ENCODE measurements around the gene LYSMD2. TPM values are rescaled to one million over a fixed set of nuclear protein-coding genes. Genes with fewer than 3 reads are reported as not detected.

Gene LYSMD2
- total RNA-seq, 1 experiment from 2014 or later = 6.0 TPM

DNA sequence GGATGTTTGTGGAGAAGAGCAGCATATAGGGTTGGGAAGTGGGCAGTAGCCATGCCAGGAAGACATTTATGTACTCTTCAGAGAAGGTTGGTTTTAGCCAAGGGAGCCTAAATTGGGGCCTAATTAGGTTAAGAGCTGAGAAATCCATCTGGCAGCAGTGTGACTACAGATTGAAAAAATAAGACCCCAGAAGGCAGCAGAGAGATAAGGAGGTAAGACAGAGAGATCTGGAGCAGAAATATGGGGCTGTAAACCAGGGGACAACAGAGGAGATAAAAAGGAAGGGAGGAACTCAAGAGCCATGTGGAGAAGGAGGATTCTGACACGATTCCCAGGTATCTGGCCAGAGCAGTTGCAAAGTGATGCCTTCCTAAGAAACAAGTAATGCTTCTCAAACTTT, 23.3 kb downstream of the LYSMD2 start:
- H3K79me2 ChIP-seq (ENCODE audit: low read length) = no peaks in the 10 kb centered on the region
- H2AFZ ChIP-seq (ENCODE audit: low read length) = no peak overlapping the region
- ChIA-PET CTCF (no interaction called here), POLR2A (ENCODE audit: unreplicated experiment) (no interaction called here)
- ATAC-seq = no peak
- no peak overlapping the region for H3K9ac ChIP-seq (ENCODE audit: low read length)
- H4K20me1 ChIP-seq (ENCODE audit: low read length) = no peaks in the 10 kb centered on the region
- no peaks in the 10 kb centered on the region for H3K9me2 ChIP-seq (replicated peaks; ENCODE audit: low read length)
- no peaks in the 10 kb centered on the region for H3K9me3 ChIP-seq (ENCODE audit: low read length)
- no peak overlapping the region for H3K27ac ChIP-seq (ENCODE audit: low read length)
- intact Hi-C loops (cut with micrococcal nuclease) = no loop called here
- no peak for TF ChIP-seq EZH2 (IDR thresholded peaks at IDR 0.05; ENCODE audit: low read length, unreplicated experiment)
- H3F3A ChIP-seq (ENCODE audit: low read length, unreplicated experiment) = no peaks in the 10 kb centered on the region
- H3K27me3 ChIP-seq (ENCODE audit: low read length) = no peaks in the 10 kb centered on the region
- no peaks in the 10 kb centered on the region for H3K4me1 ChIP-seq (ENCODE audit: insufficient read depth, low read length)
- H3K4me3 ChIP-seq (ENCODE audit: low read length) = no peak overlapping the region
- DNase-seq = no peak
- H3K36me3 ChIP-seq (ENCODE audit: low read depth, low read length) = no peaks in the 10 kb centered on the region
- no TSS peak for BruUV-seq (replicated peaks)
- no peak overlapping the region for H3K4me2 ChIP-seq (ENCODE audit: low read length)

DNA sequence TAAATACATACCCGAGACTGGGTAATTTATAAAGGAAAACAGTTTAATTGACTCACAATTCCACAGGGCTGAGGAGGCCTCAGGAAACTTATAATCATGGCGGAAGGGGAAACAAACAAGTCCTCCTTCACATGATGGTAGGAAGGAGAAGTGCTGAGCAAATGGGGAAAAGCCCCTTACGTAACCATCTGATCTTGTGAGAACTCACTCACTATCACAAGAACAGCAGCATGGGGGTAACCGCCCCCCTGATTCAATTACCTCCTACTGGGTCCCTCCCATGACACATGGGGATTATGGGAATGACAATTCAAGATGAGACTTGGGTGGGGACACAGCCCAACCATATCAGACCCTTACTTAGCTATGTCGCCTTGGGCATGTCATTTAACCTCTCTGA, 28.4 kb downstream of the LYSMD2 start:
- BruUV-seq (replicated peaks) = no TSS peak
- H3K4me3 ChIP-seq (ENCODE audit: low read length) = no peak overlapping the region
- CTCF ChIA-PET = no interaction called here

DNA sequence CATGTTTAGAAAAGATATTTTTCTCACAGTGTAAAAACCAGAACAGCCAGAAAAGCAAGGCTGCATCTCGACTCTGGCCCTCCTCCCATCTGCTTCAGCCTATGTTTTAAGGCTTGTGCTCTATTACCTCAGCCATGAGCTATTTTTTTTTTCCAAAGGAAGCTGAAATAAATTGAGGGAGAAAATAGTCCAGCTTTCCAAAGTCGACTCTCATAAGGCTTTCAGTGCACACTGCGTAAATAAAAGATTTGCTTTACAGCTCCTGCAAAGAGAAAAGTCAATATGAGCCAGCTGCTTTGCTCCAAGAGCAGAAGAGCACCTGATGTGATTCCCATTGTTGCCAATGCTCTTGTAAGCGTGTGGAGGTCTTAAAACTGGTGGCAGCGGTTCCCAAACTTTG, 29.4 kb downstream of the LYSMD2 start:
- no peak overlapping the region for H3K27ac ChIP-seq (ENCODE audit: low read length)
- TF ChIP-seq EZH2 (IDR thresholded peaks at IDR 0.05; ENCODE audit: low read length, unreplicated experiment) (no peak), EZH2phosphoT487 (IDR thresholded peaks at IDR 0.05; ENCODE audit: borderline replicate concordance, low read length) (no peak)
- TF ChIP-seq, protein P1, sequence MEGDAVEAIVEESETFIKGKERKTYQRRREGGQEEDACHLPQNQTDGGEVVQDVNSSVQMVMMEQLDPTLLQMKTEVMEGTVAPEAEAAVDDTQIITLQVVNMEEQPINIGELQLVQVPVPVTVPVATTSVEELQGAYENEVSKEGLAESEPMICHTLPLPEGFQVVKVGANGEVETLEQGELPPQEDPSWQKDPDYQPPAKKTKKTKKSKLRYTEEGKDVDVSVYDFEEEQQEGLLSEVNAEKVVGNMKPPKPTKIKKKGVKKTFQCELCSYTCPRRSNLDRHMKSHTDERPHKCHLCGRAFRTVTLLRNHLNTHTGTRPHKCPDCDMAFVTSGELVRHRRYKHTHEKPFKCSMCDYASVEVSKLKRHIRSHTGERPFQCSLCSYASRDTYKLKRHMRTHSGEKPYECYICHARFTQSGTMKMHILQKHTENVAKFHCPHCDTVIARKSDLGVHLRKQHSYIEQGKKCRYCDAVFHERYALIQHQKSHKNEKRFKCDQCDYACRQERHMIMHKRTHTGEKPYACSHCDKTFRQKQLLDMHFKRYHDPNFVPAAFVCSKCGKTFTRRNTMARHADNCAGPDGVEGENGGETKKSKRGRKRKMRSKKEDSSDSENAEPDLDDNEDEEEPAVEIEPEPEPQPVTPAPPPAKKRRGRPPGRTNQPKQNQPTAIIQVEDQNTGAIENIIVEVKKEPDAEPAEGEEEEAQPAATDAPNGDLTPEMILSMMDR (conservative IDR thresholded peaks at IDR 0.05; ENCODE audit: low read depth, low read length) = no peak
- H3K79me2 ChIP-seq (ENCODE audit: low read length) = no peaks in the 10 kb centered on the region
- DNase-seq (no peak), ATAC-seq (no peak)
- intact Hi-C loops (cut with micrococcal nuclease) = no loop called here
- ChIA-PET POLR2A (ENCODE audit: unreplicated experiment) (interaction anchor here (0.6 kb wide), 1 partner anchor 31 kb away, joined by 4 read pairs; no protein-coding TSS in a partner anchor), CTCF (interaction anchor here (0.7 kb wide), 1 partner anchor 39 kb away, joined by 3 read pairs; no protein-coding TSS in a partner anchor)
- no peaks in the 10 kb centered on the region for H4K20me1 ChIP-seq (ENCODE audit: low read length)
- H2AFZ ChIP-seq (ENCODE audit: low read length) = no peak overlapping the region
- no TSS peak for BruUV-seq (replicated peaks)
- H3K4me1 ChIP-seq (ENCODE audit: insufficient read depth, low read length) = no peaks in the 10 kb centered on the region
- H3K4me3 ChIP-seq (ENCODE audit: low read length) = no peak overlapping the region
- no peaks in the 10 kb centered on the region for H3K36me3 ChIP-seq (ENCODE audit: low read depth, low read length)
- H3K9me3 ChIP-seq (ENCODE audit: low read length) = no peaks in the 10 kb centered on the region
- no peaks in the 10 kb centered on the region for H3K9me2 ChIP-seq (replicated peaks; ENCODE audit: low read length)
- H3K9ac ChIP-seq (ENCODE audit: low read length) = no peak overlapping the region
- H3K4me2 ChIP-seq (ENCODE audit: low read length) = no peak overlapping the region
- H3K27me3 ChIP-seq (ENCODE audit: low read length) = peaks cover under 1% of the 10 kb centered on the region; the same call in 1 of the 2 replicates
- no peaks in the 10 kb centered on the region for H3F3A ChIP-seq (ENCODE audit: low read length, unreplicated experiment)

More for the DNA sequence above, 28.4 kb downstream of the LYSMD2 start:
- Histone ChIP-seq H3F3A (ENCODE audit: low read length, unreplicated experiment) (no peaks in the 10 kb centered on the region), H3K27ac (ENCODE audit: low read length) (no peak overlapping the region), H3K9ac (ENCODE audit: low read length) (no peak overlapping the region), H3K36me3 (ENCODE audit: low read depth, low read length) (no peaks in the 10 kb centered on the region), H3K9me2 (replicated peaks; ENCODE audit: low read length) (no peaks in the 10 kb centered on the region), H3K27me3 (ENCODE audit: low read length) (no peaks in the 10 kb centered on the region), H2AFZ (ENCODE audit: low read length) (no peak overlapping the region), H3K4me1 (ENCODE audit: insufficient read depth, low read length) (no peaks in the 10 kb centered on the region), H4K20me1 (ENCODE audit: low read length) (no peaks in the 10 kb centered on the region), H3K4me2 (ENCODE audit: low read length) (no peak overlapping the region), H3K9me3 (ENCODE audit: low read length) (no peaks in the 10 kb centered on the region), H3K79me2 (ENCODE audit: low read length) (no peaks in the 10 kb centered on the region)
- TF ChIP-seq EZH2phosphoT487 (IDR thresholded peaks at IDR 0.05; ENCODE audit: borderline replicate concordance, low read length) (no peak), EZH2 (IDR thresholded peaks at IDR 0.05; ENCODE audit: low read length, unreplicated experiment) (no peak)
- TF ChIP-seq, protein P1 (conservative IDR thresholded peaks at IDR 0.05; ENCODE audit: low read depth, low read length) = no peak
- intact Hi-C loops (cut with micrococcal nuclease) = no loop called here
- POLR2A ChIA-PET (ENCODE audit: unreplicated experiment) = no interaction called here
- no peak for ATAC-seq
- DNase-seq = no peak
